ENCODE measurements around the gene PCYT2.

- TF ChIP-seq CTCF (IDR thresholded peaks at IDR 0.05; ENCODE audit: borderline replicate concordance, extremely low read depth, low read length, poor library complexity, severe bottlenecking) (no peak), EZH2 (IDR thresholded peaks at IDR 0.05; ENCODE audit: borderline replicate concordance, low read depth, low read length, severe bottlenecking) (no peak)
These were observed 15.8 kb downstream of the PCYT2 start for GRCh38 chr17:81895400-81895799.

Measured in DND-41 (cell line).